Stimulated activated CD8-positive, alpha-beta memory T cell treated with anti-CD3 and anti-CD28 coated beads, Interleukin-7, amount 100 ng/mL, for 1 hour (primary cell): ENCODE results near the gene ROPN1.
"Not testable (repeated sequence)": the region's sequence is repeated elsewhere in the genome, so short reads cannot be mapped to it uniquely, and the experiment has no call there.

ENCODE experiments used
- DNase-seq, 2 donors: peaks; one replicate each; pipeline ENCODE4 v3.0.0-alpha.2; 2020; ENCODE audit warnings: low read depth in 2 of 2

ROPN1 gene

DNA sequence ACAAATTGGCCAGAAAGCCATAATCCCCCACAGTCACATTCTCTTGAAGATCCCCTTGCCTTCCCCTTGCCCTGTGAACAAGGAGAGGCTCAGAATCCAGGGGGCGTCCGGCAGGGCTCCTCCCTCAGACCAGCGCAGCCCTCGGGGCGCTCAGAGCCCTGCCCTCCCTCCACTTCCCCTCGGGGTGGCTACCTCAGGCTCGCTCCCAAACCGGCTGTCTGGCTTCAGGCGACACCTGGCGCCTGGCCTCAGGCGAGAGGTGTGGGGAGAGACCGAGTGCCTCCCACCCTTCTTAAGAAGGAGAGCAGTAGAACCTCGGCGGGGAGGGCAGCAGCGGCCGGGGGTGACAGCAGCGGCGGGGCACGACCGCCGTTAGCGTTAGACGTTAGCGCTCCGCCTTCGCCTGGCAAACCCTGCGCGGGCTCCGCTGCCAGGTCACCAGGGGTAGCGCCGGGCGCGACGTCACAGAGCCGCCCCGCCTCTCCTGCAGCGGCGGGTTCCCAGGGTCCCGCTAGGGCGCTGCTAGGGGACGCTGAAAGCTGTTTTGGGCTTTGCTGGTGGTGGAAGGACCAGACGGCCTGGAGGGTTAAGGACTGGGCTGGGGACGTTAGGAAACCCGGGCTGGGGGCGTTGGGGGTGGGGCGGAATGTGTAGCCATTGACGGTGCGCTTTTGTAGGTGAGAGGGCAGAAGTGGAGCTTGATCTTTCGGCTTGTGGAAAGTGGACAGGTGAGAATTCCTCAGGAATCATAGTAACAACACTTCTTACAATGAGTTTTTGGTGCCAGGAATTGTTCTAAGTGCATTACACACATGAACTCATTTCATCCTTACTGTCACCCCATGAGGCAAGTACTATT lies at the start of gene ROPN1:
Gene ROPN1, minus strand, starts transcription at position 395 of the 859 bp plus-strand sequence. CDS start 11,643 bp downstream, outside the sequence.
- not testable (repeated sequence) for DNase-seq

DNA sequence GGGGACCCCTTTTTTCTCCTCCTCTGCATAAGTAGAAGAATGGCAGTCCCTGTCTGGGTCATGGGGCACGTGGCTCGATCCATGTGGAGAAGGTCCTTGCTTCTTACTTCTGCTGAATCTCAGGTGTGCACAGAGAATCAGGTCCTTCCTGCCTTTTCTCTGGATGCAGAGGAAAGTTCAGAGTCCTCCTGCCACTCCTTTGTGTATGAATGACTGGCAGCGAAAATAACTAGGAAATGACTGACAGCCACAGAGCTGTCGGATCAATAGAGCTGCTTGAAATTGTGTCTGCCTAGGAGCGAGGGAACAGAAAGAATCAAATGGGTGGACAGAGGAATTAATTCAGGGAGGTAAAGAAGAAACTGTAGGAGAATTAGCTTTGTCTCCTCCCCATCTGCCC lies 49.6 kb upstream of the ROPN1 start:
- DNase-seq = no peak

DNA sequence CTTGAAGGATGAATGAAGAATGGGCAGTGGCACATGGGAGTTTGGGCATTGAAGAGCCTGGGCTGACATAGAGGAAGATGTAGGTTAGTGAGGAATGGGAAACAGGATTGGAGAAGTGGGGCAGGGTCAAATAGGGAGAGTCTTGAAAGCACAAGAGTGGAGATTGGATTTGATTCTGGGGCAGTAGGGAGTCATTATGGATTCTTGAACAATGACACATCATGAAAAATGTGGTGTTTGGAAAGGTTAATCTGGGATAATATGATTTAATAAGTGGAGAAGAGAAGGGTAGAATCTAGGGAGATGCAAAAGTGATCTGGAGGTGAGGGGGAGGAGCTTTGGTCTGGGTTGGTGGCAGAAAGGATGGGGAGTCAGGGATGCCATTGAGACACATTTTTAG lies 45.4 kb upstream of the ROPN1 start:
- no peak for DNase-seq

DNA sequence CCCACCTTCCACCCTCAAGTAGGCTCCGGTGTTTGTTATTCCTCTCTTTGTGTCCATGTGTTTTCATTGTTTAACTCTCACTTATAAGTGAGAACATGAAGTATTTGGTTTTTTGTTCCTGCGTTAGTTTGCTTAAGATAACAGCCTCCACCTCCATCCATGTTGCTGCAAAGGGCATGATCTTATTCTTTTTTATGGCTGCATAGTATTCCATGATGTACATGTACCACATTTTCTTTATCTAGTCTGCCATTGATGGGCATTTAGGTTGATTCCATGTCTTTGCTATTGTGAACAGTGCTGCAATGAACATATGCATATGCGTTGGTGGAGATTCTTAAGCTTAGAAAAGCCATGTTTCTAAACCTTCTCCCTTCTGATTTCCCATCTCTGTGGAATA lies 44.3 kb upstream of the ROPN1 start:
- DNase-seq = not testable (repeated sequence)

DNA sequence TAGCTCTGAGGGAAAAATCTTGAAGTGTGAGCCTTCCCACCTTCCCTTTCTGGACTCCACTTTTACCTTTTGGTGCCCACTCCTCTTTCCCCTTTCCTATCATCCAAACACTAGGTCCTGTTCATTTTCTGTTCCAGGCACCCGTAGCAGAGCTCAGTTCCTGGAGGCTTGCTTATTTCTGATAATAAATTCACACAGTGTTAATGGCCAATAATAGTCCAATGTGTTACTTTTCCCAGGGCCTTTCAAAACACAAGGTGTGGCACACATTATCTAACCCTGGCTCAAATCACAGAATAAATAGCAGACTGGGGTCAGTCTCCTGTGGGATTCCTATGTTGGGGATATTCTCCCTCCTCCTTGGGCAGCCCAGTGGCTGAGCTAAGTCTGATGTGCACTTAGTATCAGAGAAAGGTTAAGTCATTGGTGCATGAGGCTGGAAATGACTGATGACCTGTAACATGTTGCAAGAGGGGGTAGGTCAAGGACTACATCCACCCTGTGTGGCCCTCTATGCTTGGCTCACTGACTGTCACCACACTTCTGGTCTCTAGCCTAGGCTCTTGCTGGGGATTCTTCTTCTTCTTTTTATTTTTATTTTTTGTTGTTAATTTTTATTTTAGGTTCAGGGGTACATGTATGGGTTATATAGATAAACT lies 43.7 kb upstream of the ROPN1 start:
- no peak for DNase-seq

DNA sequence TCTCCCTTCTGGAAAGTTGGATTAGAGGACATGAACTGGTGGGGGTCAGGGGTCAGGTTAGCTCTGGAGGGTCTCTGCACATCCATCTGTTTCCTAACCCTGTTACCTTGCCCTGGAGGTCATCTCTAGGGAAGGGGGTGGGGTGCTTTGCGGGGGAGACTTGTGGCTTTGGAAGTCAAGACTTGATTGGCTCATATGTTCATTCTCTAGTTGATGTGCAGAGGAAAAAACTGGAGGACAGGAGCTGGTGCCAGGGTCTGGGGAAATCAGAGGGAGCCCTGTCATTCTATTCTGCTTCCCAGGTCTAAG lies 42.9 kb upstream of the ROPN1 start:
- DNase-seq = no peak

DNA sequence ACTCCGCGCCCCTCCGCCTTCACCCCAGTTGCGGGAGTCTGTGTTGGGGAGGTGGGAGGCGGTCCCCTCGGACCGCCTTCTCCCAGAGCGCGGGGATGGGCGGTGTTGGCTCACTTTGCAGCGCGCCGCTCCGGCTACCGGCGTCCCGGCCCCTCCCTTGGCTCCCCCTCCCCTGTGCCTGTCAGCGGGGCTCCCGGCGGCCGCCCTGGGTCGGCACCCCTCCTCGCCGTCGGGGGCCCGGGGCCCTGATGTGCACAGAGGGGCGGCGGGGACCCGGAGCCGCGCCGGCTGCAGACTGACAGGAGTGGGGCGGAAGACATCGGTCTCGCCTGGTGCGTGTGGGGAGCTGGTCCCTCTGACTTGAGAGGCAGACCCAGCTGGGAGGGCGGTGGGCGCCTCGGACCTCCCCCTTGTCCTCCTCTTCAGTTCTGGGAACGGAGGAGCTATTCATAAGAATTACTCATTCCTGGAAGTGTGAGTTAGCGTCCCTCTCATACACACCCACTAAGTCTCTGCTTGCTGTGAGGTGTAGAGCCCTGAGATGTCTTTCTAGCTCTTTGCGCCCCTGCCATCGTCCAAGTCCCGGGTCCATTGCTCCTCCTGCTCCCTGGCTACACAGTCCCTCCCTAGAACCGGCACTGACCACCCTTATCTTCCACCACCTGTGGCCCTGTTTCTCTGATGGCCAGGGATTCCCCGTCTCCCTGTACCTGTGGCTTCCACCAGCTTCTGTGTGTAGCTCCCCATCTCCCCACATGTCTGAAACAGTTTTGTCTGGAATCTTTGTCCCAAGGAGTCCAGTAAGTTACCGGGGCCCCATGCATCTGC lies 42.3 kb upstream of the ROPN1 start:
- DNase-seq = no peak

DNA sequence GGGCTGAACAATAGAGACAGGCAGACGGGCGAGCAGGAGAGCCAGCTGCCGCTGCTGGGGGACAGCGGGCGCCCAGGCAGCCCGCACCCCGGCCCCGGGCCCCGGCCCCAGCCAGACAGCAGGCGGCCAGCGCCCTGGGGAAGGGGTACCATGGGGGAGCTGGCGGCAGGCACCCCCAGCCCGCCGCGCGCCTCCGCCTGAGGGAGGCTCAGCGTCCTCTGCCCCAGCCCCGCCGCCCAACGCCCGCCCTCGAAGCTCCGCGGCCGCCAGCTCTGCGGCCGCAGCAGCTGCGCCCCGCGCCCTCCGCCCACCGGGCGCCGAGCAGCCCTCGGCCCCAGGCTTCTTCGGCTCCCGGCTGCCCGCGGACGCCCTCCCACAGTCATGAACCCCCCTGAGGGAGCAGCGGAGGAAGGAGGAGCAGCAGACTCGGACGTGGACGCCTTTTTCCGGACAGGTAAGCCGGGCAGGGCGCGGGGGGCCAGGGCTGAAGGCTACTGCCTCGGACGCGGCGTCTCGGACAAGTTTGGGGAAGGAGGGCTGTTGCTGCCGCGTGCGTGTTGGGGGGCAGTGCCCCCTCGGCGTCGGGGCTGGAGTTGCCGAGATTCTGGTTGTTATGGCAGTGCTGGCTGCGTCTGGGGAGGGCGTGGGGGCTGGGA lies 41.6 kb upstream of the ROPN1 start, which contains the start of gene KALRN:
Gene KALRN, plus strand, starts transcription at position 10 of the 656 bp plus-strand sequence.
- DNase-seq = no peak

DNA sequence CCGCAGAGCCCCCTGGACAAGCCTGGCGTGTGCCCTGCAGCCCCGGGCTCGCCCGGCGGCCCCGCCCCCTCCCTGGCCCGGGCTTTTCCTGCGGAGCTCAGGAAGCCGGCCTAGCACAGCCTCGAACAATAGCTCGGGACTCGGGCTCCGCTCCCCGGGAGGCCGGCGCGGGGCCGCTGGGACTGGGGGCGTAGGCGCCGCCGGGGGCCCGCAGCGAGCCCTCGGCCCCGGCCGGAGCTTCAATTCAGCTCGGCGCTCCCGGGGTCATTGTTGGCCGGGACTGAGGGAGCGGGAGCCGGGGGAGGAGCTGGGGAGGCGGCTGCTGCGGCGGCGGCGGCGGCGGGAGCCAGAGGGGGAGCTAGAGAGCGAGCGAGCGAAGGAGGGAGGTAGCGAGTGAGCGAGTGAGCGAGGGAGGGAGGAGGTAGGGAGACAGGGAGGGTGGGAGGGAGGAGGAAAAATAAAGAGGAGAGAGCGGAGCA lies 41.0 kb upstream of the ROPN1 start:
- DNase-seq = peak; percentile 14 to 20

DNA sequence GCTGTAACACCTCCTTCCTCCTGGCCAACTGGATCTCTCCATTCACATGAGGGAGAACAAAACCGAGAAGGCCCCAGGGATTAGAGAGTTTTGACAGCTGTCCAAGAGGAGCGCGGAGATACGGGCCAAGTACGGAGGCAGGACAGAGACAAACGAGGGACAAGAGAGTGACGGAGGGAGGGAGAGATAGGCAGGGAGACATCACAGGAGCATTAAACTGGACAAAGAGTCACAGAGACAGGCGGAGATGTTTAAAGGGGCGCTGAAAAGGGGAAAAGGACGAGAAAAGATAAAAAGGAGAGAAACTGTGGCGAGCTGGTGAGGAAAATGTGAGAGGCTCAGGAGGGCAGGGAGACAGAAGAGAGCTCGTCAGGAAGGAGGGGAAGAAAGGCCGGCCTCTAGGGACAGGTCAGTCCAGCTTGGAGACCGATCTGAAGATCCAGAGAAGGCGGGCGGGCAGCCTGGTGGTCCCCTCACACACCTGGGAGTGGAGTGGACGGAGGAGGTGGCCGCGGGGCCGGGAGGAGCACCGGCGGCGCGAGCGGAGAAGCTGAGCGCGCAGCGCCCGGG lies 40.5 kb upstream of the ROPN1 start:
- DNase-seq = no peak

DNA sequence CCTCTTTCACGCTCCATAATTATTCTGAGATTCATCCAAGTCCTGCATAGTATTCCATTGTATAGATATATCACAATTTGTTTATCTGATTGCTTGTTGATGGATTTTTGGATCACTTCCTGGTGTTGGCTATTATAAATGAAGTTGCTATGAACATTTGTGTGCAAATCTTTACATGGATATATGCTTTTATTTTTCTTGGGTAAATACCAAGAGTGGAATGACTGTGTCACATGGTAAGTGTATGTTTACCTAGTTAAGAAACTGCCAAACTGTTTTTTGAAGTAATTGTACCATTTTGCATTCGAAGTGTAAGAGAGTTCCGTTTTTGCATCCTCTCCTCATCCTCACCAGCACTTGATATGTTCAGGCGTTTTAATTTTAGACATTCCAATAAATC lies 34.6 kb upstream of the ROPN1 start:
- DNase-seq = no peak

DNA sequence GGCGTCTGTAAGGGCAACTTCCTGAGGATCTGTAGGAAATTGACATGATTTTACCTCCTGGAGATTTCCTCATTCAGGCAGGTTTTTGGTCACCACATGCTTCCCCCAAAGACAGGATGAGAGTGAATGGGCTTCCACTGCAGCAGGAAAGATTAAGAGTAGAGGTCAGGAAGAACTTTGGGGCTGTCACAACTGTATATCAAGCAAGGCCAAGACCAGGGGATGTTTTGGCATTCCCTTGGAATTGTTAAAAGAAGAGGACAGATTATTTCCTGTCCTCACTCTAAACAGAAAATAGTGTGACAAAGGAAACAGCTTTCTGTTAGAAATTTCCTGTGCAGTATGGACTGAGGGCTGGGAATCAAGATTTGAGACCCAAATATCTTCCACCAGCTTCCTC lies 31.6 kb upstream of the ROPN1 start:
- DNase-seq = not testable (repeated sequence)

DNA sequence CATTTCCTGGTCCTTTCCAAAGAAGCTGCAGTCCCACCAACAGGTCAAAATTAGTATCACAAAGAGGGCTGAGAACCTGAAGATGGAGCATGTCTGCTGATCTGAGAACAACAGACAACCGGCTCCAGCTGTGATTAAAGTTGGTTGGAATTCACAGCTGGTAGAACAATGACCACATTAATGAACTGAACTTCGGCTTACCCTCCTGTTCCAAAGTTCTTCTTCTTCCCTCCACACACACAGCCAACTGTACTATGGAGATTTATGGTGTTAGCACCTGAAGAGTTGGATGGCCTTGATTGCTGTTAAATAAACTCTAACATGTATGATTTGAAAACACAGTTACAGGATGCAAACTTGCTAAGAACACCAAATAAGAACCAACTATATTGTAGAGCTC lies 27.4 kb upstream of the ROPN1 start:
- DNase-seq = no peak

DNA sequence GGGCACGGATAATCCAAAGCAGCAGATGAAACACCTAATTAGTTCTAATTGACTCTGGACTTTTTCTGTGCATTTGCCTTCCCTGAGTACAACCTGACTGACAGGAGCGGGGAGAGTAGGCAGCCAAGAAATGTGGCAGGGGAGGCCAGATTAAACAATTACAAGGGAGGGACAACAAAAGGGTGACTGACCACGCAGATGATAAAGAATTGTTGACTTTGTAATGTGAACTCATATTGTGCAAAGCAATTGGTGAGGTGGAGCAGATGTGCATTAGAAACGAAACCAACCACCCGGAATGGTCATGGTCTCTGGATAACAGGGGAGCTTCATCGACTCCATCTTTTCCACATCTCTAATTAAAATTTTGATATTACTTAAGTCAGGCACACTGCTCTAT lies 25.6 kb upstream of the ROPN1 start:
- DNase-seq = not testable (repeated sequence)

DNA sequence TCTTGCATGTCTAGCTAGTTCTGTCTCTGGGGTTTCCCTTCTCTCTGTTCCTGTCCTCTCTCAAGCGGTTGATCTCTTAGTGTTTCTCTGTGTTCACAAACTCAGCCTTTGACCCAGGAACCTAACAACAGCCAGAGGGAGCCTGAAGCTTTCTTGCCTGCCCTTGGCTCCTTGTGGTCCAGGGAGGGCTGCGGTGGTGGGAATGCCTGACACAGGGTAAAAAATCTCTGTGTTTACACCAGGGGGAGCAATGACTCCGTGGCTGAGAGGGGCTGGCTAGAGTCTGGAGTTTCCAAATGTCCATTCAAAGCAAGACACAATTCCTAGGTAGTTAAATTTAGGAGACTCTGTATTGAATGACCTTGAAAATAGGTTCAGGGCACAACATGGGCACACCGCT lies 24.6 kb upstream of the ROPN1 start:
- DNase-seq = not testable (repeated sequence)

DNA sequence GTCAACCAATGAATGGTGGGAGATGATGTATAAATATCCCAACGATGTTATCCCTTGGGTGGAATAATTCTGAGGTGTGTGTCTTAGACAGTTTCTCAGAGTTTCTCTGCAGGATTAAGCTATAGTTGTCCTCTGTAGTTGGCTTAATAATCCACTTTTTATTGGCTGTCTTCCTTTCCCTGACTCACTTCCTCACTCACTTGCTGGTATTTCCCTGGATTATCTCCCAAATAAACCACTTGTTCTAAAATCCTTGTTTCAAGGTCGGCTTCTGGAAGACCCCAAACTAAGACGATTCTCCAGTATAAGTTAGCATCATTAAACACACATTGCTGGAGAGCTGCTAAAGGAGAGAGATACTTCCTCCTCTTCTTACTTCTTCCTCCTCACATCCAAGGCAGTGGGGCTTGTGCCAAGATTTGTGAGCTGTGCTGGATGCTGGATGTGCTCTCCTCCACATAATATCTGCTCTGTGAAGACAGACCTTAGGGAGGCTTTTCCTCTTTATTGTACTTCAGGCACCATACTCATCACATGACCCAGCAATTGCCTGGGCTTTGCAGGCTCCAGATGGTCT lies 22.5 kb upstream of the ROPN1 start:
- DNase-seq = no peak

DNA sequence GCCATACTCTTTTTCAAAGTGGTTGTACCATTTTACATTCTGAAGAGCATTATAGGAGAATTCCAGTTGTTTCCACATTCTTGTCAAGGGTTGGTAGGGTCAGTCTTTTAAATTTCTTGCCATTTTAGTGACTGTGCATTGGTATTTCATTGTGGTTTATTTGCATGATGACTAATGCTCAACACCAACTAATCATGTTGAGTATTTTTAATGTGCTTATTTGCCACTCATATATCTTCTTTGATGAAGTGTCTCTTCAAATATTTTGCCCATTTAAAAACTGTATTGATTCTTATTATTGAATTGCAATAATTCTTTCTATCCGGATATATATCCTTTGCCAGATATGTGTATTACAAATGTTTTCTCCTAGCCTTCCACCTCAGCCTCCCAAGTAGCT lies 16.4 kb upstream of the ROPN1 start:
- not testable (repeated sequence) for DNase-seq

DNA sequence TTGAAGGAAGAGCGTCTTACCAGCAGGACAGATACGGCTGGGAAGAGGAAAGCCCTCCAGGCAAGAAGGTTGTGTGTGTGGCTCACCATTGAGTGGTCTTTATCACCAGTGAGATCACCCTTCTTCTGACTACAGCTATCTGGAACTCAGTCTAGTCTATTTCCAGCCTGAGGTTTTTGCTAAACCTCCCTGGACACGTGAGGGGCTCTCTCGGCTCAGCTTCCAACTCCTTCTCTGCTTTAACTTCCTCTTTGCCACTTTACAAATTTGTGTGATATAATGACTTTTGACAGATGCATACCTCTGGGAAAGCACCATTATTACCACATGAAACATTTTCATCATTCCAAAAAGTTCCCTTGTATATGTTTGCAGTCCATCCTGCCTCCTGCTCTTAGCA lies 15.3 kb upstream of the ROPN1 start:
- DNase-seq = no peak

DNA sequence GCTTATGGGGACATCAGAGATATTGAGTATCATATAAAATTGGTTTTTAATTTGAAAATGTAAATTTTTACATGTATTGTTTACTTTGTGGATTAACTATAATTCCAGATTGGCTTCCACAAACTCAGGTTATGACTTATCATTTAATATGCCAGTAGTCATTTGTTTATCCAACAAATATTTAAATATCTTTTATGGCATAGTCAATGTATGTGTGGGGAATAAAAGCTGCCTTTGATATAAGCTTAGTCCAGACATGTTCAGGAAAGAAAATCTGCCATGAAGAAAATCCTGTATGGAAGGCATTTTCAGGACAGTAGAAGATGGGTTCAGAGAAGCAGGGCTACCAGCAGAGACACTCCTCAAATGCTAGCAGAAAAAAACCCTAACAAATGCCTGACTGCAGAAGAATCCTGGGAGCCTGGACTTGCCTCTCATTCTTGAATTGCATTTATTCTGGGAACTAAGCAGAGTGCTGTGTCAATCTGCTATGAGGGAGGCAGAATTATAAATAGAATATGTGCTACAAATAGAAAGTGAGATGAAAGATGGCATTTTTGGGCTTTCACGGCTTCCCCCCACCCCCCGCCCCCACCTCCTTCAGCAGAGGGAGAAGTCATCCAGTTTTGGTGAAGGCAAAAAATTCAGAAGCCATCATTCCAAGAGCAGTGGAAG lies 10.6 kb upstream of the ROPN1 start:
- not testable (repeated sequence) for DNase-seq

DNA sequence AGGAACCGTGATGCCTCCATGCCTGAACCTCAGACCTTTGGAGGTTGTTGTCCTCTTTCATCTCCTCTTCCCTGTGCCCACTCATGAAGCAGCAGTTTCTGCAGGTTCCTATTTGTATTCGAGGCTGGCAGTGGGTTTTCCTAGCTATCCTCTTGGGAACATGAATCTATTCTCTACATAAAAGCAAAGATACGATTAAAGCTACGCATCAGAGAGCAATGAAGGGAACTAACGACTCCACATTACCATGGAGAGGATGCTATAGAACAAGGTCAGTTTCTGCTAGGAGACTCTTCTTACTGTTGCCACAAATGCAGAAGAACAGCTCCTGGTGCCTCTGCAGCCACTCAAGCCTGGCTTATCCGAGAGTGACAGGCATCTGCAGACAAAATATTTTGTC lies 9.4 kb upstream of the ROPN1 start:
- not testable (repeated sequence) for DNase-seq
